ENCODE measurements around the gene PDE4D.
A peak's percentile ranks its signal among the peaks of the same experiment; 100 is the strongest.

The PDE4D gene

DNA sequence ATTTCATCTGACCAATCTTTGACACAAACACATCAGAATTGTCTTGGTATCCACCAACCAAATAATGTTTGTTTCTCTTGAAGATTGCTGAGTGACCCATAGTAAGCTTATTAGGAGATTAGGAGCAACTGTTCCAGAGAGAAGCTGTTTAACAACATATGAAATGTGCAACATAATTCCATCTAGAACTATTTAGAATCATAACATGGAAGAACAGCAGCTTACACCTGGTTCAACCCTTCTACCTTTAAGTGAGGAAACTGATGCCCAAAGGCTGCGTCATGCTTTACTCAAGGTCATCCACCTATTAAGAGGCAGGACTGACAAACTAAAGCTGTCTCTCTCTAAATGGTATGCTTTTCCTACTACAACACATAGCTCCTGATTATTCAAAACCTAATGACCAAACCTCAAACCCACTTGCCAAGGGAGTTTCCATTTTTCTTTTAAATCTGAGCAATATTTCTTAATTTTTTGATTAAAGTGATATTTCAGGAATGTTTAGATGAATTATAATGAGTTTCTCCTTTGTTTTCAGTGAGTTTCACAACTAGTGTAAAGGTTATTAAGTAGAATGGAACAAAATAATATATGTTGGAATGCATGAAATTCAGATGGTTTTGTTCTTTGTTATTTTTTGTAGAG, 764.8 kb downstream of the PDE4D start:
- no peak overlapping the region for H2AK5ac ChIP-seq (ENCODE audit: low read length, severe bottlenecking)
- H3K14ac ChIP-seq (ENCODE audit: low read length in 2 of 2): no peak overlapping the region
- no peak overlapping the region for H3K4me3 ChIP-seq (ENCODE audit: insufficient read depth in 1 of 2, low read depth in 1 of 2, low read length in 2 of 2)
- H2BK5ac ChIP-seq (ENCODE audit: low read depth, low read length, poor library complexity, severe bottlenecking): no peak overlapping the region
- H3K36me3 ChIP-seq (ENCODE audit: control insufficient read depth in 1 of 2, insufficient read depth in 2 of 2, low read depth in 1 of 2, low read length in 2 of 2): no peaks in the 10 kb centered on the region
- H3K9ac ChIP-seq (ENCODE audit: low read length): no peak overlapping the region
- no peak overlapping the region for H2AFZ ChIP-seq (ENCODE audit: low read depth, low read length)
- H3K4me1 ChIP-seq (ENCODE audit: control insufficient read depth, insufficient read depth, low read depth, low read length): peaks cover 9% of the 10 kb centered on the region
- no peak overlapping the region for H3K18ac ChIP-seq (ENCODE audit: low read depth in 1 of 2, low read length in 2 of 2)
- no peaks in the 10 kb centered on the region for H3K79me1 ChIP-seq (replicated peaks; ENCODE audit: low read length, poor library complexity, severe bottlenecking)
- no peak overlapping the region for H3K4me2 ChIP-seq (ENCODE audit: low read length, poor library complexity, severe bottlenecking)
- H4K8ac ChIP-seq (ENCODE audit: low read length): no peak overlapping the region
- H3K23ac ChIP-seq (ENCODE audit: low read length in 2 of 2): no peak overlapping the region
- H3K27ac ChIP-seq (ENCODE audit: low read length, poor library complexity, severe bottlenecking): no peak overlapping the region
- H2BK120ac ChIP-seq (ENCODE audit: low read depth, low read length): no peak overlapping the region
- 98% methylated on average over 1 of the region's 1 CpG for WGBS
- no peak for DNase-seq
- no peak overlapping the region for H4K91ac ChIP-seq (ENCODE audit: low read length)
- H2BK12ac ChIP-seq (ENCODE audit: low read length in 2 of 2): no peak overlapping the region
- no peaks in the 10 kb centered on the region for H3K27me3 ChIP-seq (ENCODE audit: control insufficient read depth in 1 of 2, insufficient read depth in 1 of 2, low read length in 2 of 2)
- H3K4ac ChIP-seq (ENCODE audit: low read depth in 1 of 2, low read length in 2 of 2): no peak overlapping the region
- no peak overlapping the region for H2BK15ac ChIP-seq (ENCODE audit: low read depth, poor library complexity, severe bottlenecking)
- H3K9me3 ChIP-seq (ENCODE audit: control insufficient read depth, low read length): no peaks in the 10 kb centered on the region

DNA sequence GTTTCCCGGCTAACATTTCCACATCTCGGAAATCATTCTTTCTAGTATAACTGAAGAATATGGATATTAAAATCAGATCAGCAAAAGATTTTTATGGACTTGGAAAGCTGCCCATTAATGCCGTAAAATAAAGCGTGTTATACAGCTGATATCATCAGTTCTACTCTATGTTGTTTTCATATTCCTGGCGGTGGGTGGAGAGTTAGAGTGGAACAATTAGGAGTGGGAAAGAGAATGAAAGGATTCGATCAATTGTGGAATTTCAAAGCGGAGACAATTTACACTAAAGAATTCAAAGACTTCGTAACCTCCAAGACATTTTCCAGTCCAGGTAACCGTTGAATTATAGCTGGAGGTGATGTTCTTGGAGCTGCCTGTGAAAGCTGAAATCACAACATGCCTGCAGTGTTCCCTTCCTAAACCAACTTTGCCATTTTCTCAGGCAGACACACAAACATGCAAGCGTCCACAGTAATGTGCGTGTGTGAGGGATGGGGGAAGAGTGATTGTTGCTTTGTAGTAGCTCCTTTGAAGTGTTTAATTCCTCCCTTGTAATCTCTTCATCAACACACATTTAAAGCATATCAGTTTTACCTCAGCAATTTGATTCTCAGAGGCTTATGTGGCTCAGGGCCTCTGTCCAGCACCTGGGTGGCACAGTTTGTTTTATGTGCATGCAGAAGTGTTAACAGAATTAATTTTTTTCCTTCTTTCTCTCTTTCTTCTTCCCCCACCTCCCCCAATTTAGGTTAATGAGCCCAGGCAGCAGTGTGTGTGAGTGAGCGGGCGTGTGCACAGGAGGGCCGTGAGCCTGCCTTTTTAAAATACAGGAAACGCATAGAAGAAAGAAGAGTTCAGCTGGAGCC, 766.6 kb downstream of the PDE4D start:
- no peaks in the 10 kb centered on the region for H3K79me1 ChIP-seq (replicated peaks; ENCODE audit: low read length, poor library complexity, severe bottlenecking)
- H2BK15ac ChIP-seq (ENCODE audit: low read depth, poor library complexity, severe bottlenecking): no peak overlapping the region
- H3K23ac ChIP-seq (ENCODE audit: low read length in 2 of 2): no peak overlapping the region
- no peak overlapping the region for H2BK5ac ChIP-seq (ENCODE audit: low read depth, low read length, poor library complexity, severe bottlenecking)
- no peaks in the 10 kb centered on the region for H3K27me3 ChIP-seq (ENCODE audit: control insufficient read depth in 1 of 2, insufficient read depth in 1 of 2, low read length in 2 of 2)
- H2BK12ac ChIP-seq (ENCODE audit: low read length in 2 of 2): peak overlapping the region in 1 of 2 experiments; percentile 88
- H3K18ac ChIP-seq (ENCODE audit: low read depth in 1 of 2, low read length in 2 of 2): peak overlapping the region in 1 of 2 experiments; percentile 48
- WGBS: 77% methylated on average over 3 of the region's 15 CpGs
- H3K4me2 ChIP-seq (ENCODE audit: low read length, poor library complexity, severe bottlenecking): peak overlapping the region; percentile 52
- no peak overlapping the region for H4K8ac ChIP-seq (ENCODE audit: low read length)
- no peak overlapping the region for H3K4ac ChIP-seq (ENCODE audit: low read depth in 1 of 2, low read length in 2 of 2)
- no peak overlapping the region for H4K91ac ChIP-seq (ENCODE audit: low read length)
- H2AK5ac ChIP-seq (ENCODE audit: low read length, severe bottlenecking): no peak overlapping the region
- H2AFZ ChIP-seq (ENCODE audit: low read depth, low read length): no peak overlapping the region
- H2BK120ac ChIP-seq (ENCODE audit: low read depth, low read length): no peak overlapping the region
- no peaks in the 10 kb centered on the region for H3K36me3 ChIP-seq (ENCODE audit: control insufficient read depth in 1 of 2, insufficient read depth in 2 of 2, low read depth in 1 of 2, low read length in 2 of 2)
- H3K4me1 ChIP-seq (ENCODE audit: control insufficient read depth, insufficient read depth, low read depth, low read length): peaks cover 7% of the 10 kb centered on the region
- peak overlapping the region; percentile 68 for H3K27ac ChIP-seq (ENCODE audit: low read length, poor library complexity, severe bottlenecking)
- no peak overlapping the region for H3K14ac ChIP-seq (ENCODE audit: low read length in 2 of 2)
- DNase-seq: peak; percentile 59
- peak overlapping the region in 1 of 2 experiments; percentile 68 for H3K4me3 ChIP-seq (ENCODE audit: insufficient read depth in 1 of 2, low read depth in 1 of 2, low read length in 2 of 2)
- H3K9me3 ChIP-seq (ENCODE audit: control insufficient read depth, low read length): no peaks in the 10 kb centered on the region
- peak overlapping the region; percentile 83 for H3K9ac ChIP-seq (ENCODE audit: low read length)

- H4K8ac ChIP-seq (ENCODE audit: low read length): no peak overlapping the region
- no peak overlapping the region for H3K14ac ChIP-seq (ENCODE audit: low read length in 2 of 2)
- peak overlapping the region; percentile 71 for H3K27ac ChIP-seq (ENCODE audit: low read length, poor library complexity, severe bottlenecking)
- DNase-seq: no peak
- H3K4me3 ChIP-seq (ENCODE audit: insufficient read depth in 1 of 2, low read depth in 1 of 2, low read length in 2 of 2): peak overlapping the region in 1 of 2 experiments; percentile 68
- H3K23ac ChIP-seq (ENCODE audit: low read length in 2 of 2): no peak overlapping the region
- H3K4me1 ChIP-seq (ENCODE audit: control insufficient read depth, insufficient read depth, low read depth, low read length): peaks cover 7% of the 10 kb centered on the region
- no peak overlapping the region for H2AK5ac ChIP-seq (ENCODE audit: low read length, severe bottlenecking)
- H2BK15ac ChIP-seq (ENCODE audit: low read depth, poor library complexity, severe bottlenecking): no peak overlapping the region
- H3K4ac ChIP-seq (ENCODE audit: low read depth in 1 of 2, low read length in 2 of 2): no peak overlapping the region
- H3K36me3 ChIP-seq (ENCODE audit: control insufficient read depth in 1 of 2, insufficient read depth in 2 of 2, low read depth in 1 of 2, low read length in 2 of 2): no peaks in the 10 kb centered on the region
- H3K4me2 ChIP-seq (ENCODE audit: low read length, poor library complexity, severe bottlenecking): no peak overlapping the region
- 49% methylated on average over 3 of the region's 5 CpGs for WGBS
- no peaks in the 10 kb centered on the region for H3K27me3 ChIP-seq (ENCODE audit: control insufficient read depth in 1 of 2, insufficient read depth in 1 of 2, low read length in 2 of 2)
- no peak overlapping the region for H2BK12ac ChIP-seq (ENCODE audit: low read length in 2 of 2)
- no peak overlapping the region for H2BK120ac ChIP-seq (ENCODE audit: low read depth, low read length)
- H3K18ac ChIP-seq (ENCODE audit: low read depth in 1 of 2, low read length in 2 of 2): no peak overlapping the region
- H3K9me3 ChIP-seq (ENCODE audit: control insufficient read depth, low read length): no peaks in the 10 kb centered on the region
- peak overlapping the region; percentile 83 for H3K9ac ChIP-seq (ENCODE audit: low read length)
- no peak overlapping the region for H4K91ac ChIP-seq (ENCODE audit: low read length)
- no peak overlapping the region for H2BK5ac ChIP-seq (ENCODE audit: low read depth, low read length, poor library complexity, severe bottlenecking)
- no peaks in the 10 kb centered on the region for H3K79me1 ChIP-seq (replicated peaks; ENCODE audit: low read length, poor library complexity, severe bottlenecking)
- H2AFZ ChIP-seq (ENCODE audit: low read depth, low read length): no peak overlapping the region
Observed at GRCh38 chr5:59126016-59126707, 767.4 kb downstream of the PDE4D start.

All from mesenchymal stem cell (in vitro differentiated cells and primary cell).